ENCODE data around the gene VSTM2L.

Gene VSTM2L

GRCh38 chr20:37971561-37972127 lies 68.7 kb downstream of the VSTM2L start:
- DNase-seq: no peak

- DNase-seq: no peak
Measured at GRCh38 chr20:37972256-37973058, 69.5 kb downstream of the VSTM2L start.

- no peak for DNase-seq
Measured at GRCh38 chr20:37973059-37973910, 70.4 kb downstream of the VSTM2L start.

- DNase-seq: no peak
Measured at GRCh38 chr20:37976887-37977286, 74.0 kb downstream of the VSTM2L start.

GRCh38 chr20:37977338-37977737 lies 74.4 kb downstream of the VSTM2L start:
- DNase-seq: no peak

GRCh38 chr20:37977786-37978185 lies 74.9 kb downstream of the VSTM2L start:
- DNase-seq: no peak

- DNase-seq: no peak
Measured at GRCh38 chr20:37979021-37979985, 76.4 kb downstream of the VSTM2L start.

- no peak for DNase-seq
Measured at GRCh38 chr20:37980383-37980782, 77.5 kb downstream of the VSTM2L start.

- no peak for DNase-seq
Measured at GRCh38 chr20:37980876-37981275, 77.9 kb downstream of the VSTM2L start.

- DNase-seq: no peak
Measured at GRCh38 chr20:37981568-37981967, 78.6 kb downstream of the VSTM2L start.

- DNase-seq: no peak
Measured at GRCh38 chr20:37983286-37983685, 80.4 kb downstream of the VSTM2L start.

- DNase-seq: no peak
Measured at GRCh38 chr20:37984018-37984785, 81.3 kb downstream of the VSTM2L start.

GRCh38 chr20:37986044-37986858 lies 83.3 kb downstream of the VSTM2L start:
- DNase-seq: no peak

- DNase-seq: no peak
Measured at GRCh38 chr20:37986873-37987601, 84.1 kb downstream of the VSTM2L start.

GRCh38 chr20:37987602-37988290 lies 84.8 kb downstream of the VSTM2L start:
- no peak for DNase-seq

GRCh38 chr20:37988306-37988954 lies 85.5 kb downstream of the VSTM2L start:
- DNase-seq: no peak

GRCh38 chr20:37989601-37990295 lies 86.8 kb downstream of the VSTM2L start:
- no peak for DNase-seq

- DNase-seq: no peak
Measured at GRCh38 chr20:37990571-37991151, 87.7 kb downstream of the VSTM2L start.
